Right atrium auricular region (tissue), 2 donors: Measurements from ENCODE around the gene TAF4. TPM values are rescaled to one million over a fixed set of nuclear protein-coding genes. Genes with fewer than 3 reads are reported as not detected.

Experiments
- DNase-seq: peaks from one replicate; pipeline ENCODE4 v3.0.0-alpha.2; 2019; ENCODE audit warnings: low spot score
- H3K27ac ChIP-seq, 2 donors: fragments of 200-600 bp; sonication (generic); 1 replicate in 1 of 2; 2 replicates in 1 of 2; pipeline ENCODE4 v1.5.1; 2016 to 2019
- H3K27me3 ChIP-seq, 2 donors: fragments of 200-600 bp; sonication (generic); one replicate each; pipeline versions ENCODE4 v1.5.1 to v1.6.0; 2017 to 2019
- H3K36me3 ChIP-seq: fragments of 200-600 bp; sonication (generic); one replicate; pipeline ENCODE4 v1.5.1; 2016
- H3K4me1 ChIP-seq, 2 donors: fragments of 200-600 bp; sonication (generic); one replicate each; pipeline versions ENCODE4 v1.5.1 to v1.6.0; 2017 to 2019
- H3K4me3 ChIP-seq, 2 donors: fragments of 200-600 bp; sonication (generic); 1 replicate in 1 of 2; 2 replicates in 1 of 2; pipeline ENCODE4 v1.5.1; 2017 to 2019; ENCODE audit warnings: mild to moderate bottlenecking in 1 of 2, moderate library complexity in 1 of 2
- H3K9me3 ChIP-seq, 2 donors: fragments of 200-600 bp; sonication (generic); one replicate each; pipeline ENCODE4 v1.5.1; 2019
- CTCF ChIP-seq, 2 donors: fragments of 200-600 bp; sonication (generic); IDR thresholded peaks; one replicate each; pipeline ENCODE4 v1.5.1; 2019; ENCODE audit warnings: antibody characterized with exemption in 2 of 2
- total RNA-seq, 2 donors: library from RNA; depleted of rRNA; stranded (reverse); fragments of >200 nt; gene quantifications; one replicate each; pipeline ENCODE4 v1.1.0, GENCODE V29; 2016

The TAF4 gene
- total RNA-seq, 2 donors from 2014 or later = 8.3 to 18.0 TPM

GRCh38 chr20:62009322-62009721 is 56.4 kb downstream of the TAF4 start:
- Histone ChIP-seq H3K36me3 (peaks cover 57% of the 10 kb centered on the region), H3K27ac (no peak overlapping the region), H3K9me3 (no peaks in the 10 kb centered on the region), H3K27me3 (no peaks in the 10 kb centered on the region), H3K4me3 (no peak overlapping the region), H3K4me1 (peaks cover 0 to 4% of the 10 kb centered on the region in 2 donors)
- TF ChIP-seq CTCF (IDR thresholded peaks at IDR 0.05) = no peak
- no peak for DNase-seq

- no peak for TF ChIP-seq CTCF (IDR thresholded peaks at IDR 0.05)
- Histone ChIP-seq H3K9me3 (no peaks in the 10 kb centered on the region), H3K27ac (no peak overlapping the region), H3K36me3 (peaks cover 54% of the 10 kb centered on the region), H3K4me1 (peaks cover 0 to 4% of the 10 kb centered on the region in 2 donors), H3K4me3 (no peak overlapping the region), H3K27me3 (no peaks in the 10 kb centered on the region)
- DNase-seq = no peak
These were observed 57.0 kb downstream of the TAF4 start for GRCh38 chr20:62008643-62009183.

GRCh38 chr20:62007127-62007647 is 58.5 kb downstream of the TAF4 start:
- DNase-seq = no peak
- Histone ChIP-seq H3K36me3 (peaks cover 66% of the 10 kb centered on the region), H3K9me3 (no peaks in the 10 kb centered on the region), H3K27me3 (no peaks in the 10 kb centered on the region), H3K27ac (no peak overlapping the region), H3K4me1 (peaks cover 0 to 4% of the 10 kb centered on the region in 2 donors), H3K4me3 (no peak overlapping the region)
- no peak for TF ChIP-seq CTCF (IDR thresholded peaks at IDR 0.05)

- DNase-seq = no peak
- Histone ChIP-seq H3K27me3 (no peaks in the 10 kb centered on the region), H3K36me3 (peaks cover 73% of the 10 kb centered on the region), H3K9me3 (no peaks in the 10 kb centered on the region), H3K4me3 (no peak overlapping the region), H3K27ac (no peak overlapping the region), H3K4me1 (peaks cover 0 to 4% of the 10 kb centered on the region in 2 donors)
- no peak for TF ChIP-seq CTCF (IDR thresholded peaks at IDR 0.05)
These were observed 59.2 kb downstream of the TAF4 start for GRCh38 chr20:62006482-62006881.

GRCh38 chr20:62004614-62005013 is 61.1 kb downstream of the TAF4 start:
- Histone ChIP-seq H3K36me3 (peaks cover 85% of the 10 kb centered on the region), H3K4me1 (peaks cover 0 to 4% of the 10 kb centered on the region in 2 donors), H3K27ac (no peak overlapping the region), H3K27me3 (no peaks in the 10 kb centered on the region), H3K9me3 (no peaks in the 10 kb centered on the region), H3K4me3 (no peak overlapping the region)
- no peak for TF ChIP-seq CTCF (IDR thresholded peaks at IDR 0.05)
- DNase-seq = no peak
